Panc1 (cell line): ENCODE results near the gene CREB1. TPM values are rescaled to one million over a fixed set of nuclear protein-coding genes. Genes with fewer than 3 reads are reported as not detected.

Experiments
- ATAC-seq: fragments of 200-7000 bp; cut with Tn5 transposase; 2 replicates; pipeline ENCODE4 v1.9.1; 2020; ENCODE audit warnings: mild to moderate bottlenecking, moderate library complexity
- BruUV-seq: library from RNA; stranded (reverse); fragments of 400-500 nt; replicated peaks from 2 replicates; lab custom pipeline; 2021; lab: Mats Ljungman, UMichigan
- CTCF ChIA-PET: fragments of 300-600 bp; sonication (Branson Sonifier 250); formaldehyde crosslinking; loops from one replicate; lab custom pipeline; 2022; ENCODE audit warnings: antibody characterized with exemption; lab: Charles Lee
- POLR2A ChIA-PET: fragments of 300-600 bp; sonication (Branson Sonifier 250); formaldehyde crosslinking; loops from one replicate; lab custom pipeline; 2022; ENCODE audit warnings: antibody characterized with exemption; lab: Charles Lee
- DNase-seq: peaks from one replicate; pipeline ENCODE4 v3.0.0-alpha.2; 2010; ENCODE audit warnings: low read depth, low spot score
- H3K27ac ChIP-seq: 2 replicates; pipeline ENCODE4 v1.5.1; 2011; ENCODE audit warnings: mild to moderate bottlenecking, low read length, inconsistent platforms
- H3K27me3 ChIP-seq: fragments of 200-500 bp; sonication (Bioruptor generic); 2 replicates; pipeline ENCODE4 v1.6.0; 2014; ENCODE audit warnings: low read length, inconsistent platforms; ENCODE audit not compliant: control insufficient read depth, insufficient read depth
- H3K36me3 ChIP-seq: fragments of 200-500 bp; sonication (Bioruptor generic); 2 replicates; pipeline ENCODE4 v1.5.1; 2014; ENCODE audit warnings: inconsistent platforms, mild to moderate bottlenecking, low read length, moderate library complexity; ENCODE audit not compliant: control insufficient read depth, insufficient read depth
- H3K4me1 ChIP-seq: 2 replicates; pipeline ENCODE4 v1.5.1; 2011; ENCODE audit warnings: inconsistent platforms, mild to moderate bottlenecking, low read length, moderate library complexity; ENCODE audit not compliant: control insufficient read depth, insufficient read depth
- H3K4me3 ChIP-seq, 2 experiments: 2 replicates each; pipeline ENCODE4 v1.5.1; 2011 to 2012; ENCODE audit warnings: low read depth in 2 of 2, low read length in 2 of 2, mild to moderate bottlenecking in 2 of 2, inconsistent platforms in 1 of 2, moderate library complexity in 1 of 2
- H3K9me3 ChIP-seq: fragments of 200-500 bp; sonication (Bioruptor generic); 2 replicates; pipeline ENCODE4 v1.5.1; 2014; ENCODE audit warnings: low read depth, mild to moderate bottlenecking, inconsistent platforms, low read length, moderate library complexity; ENCODE audit not compliant: control insufficient read depth, insufficient read depth
- POLR2AphosphoS5 ChIP-seq: IDR thresholded peaks from 2 replicates; pipeline ENCODE4 v1.6.1; 2012; ENCODE audit warnings: mild to moderate bottlenecking, low read depth, low read length, moderate library complexity
- SIN3A ChIP-seq: IDR thresholded peaks from 2 replicates; pipeline ENCODE4 v1.6.1; 2012; ENCODE audit warnings: low read depth, mild to moderate bottlenecking, low read length, moderate library complexity, borderline replicate concordance; ENCODE audit not compliant: insufficient read depth
- TCF7L2 ChIP-seq: IDR thresholded peaks from 2 replicates; pipeline ENCODE4 v1.6.1; 2011; ENCODE audit warnings: mild to moderate bottlenecking, low read depth, low read length, inconsistent platforms
- in situ Hi-C: cut with HindIII; loops from 2 replicates; pipeline ENCODE4 v1.10.0; 2016; ENCODE audit warnings: low sequenced_read_pairs, low pct_unique_long_range_greater_than_20kb
- intact Hi-C: fragments of 100-400 bp; cut with micrococcal nuclease; formaldehyde crosslinking; loops from one replicate; pipeline ENCODE4 v1.10.0; 2022; ENCODE audit not compliant: unreplicated experiment
- total RNA-seq: library from RNA; stranded (reverse); gene quantifications from one replicate; pipeline ENCODE4 v1.2.1, GENCODE V29; 2021; ENCODE audit not compliant: unreplicated experiment
- TF ChIP-seq, protein P1 (sequence below), 2 experiments: IDR thresholded peaks; 2 replicates each; pipeline ENCODE4 v1.6.1; 2011 to 2012; ENCODE audit warnings: low read depth in 2 of 2, control low read depth in 1 of 2, low read length in 1 of 2, mild to moderate bottlenecking in 1 of 2, moderate library complexity in 1 of 2; ENCODE audit not compliant: insufficient read depth in 1 of 2
- TF ChIP-seq, protein P2 (sequence below): fragments of 450-650 bp; IDR thresholded peaks from 2 replicates; pipeline ENCODE4 v1.5.1; 2017; ENCODE audit warnings: mild to moderate bottlenecking

CREB1 gene
- total RNA-seq, 1 experiment from 2014 or later = 31.1 TPM

DNA sequence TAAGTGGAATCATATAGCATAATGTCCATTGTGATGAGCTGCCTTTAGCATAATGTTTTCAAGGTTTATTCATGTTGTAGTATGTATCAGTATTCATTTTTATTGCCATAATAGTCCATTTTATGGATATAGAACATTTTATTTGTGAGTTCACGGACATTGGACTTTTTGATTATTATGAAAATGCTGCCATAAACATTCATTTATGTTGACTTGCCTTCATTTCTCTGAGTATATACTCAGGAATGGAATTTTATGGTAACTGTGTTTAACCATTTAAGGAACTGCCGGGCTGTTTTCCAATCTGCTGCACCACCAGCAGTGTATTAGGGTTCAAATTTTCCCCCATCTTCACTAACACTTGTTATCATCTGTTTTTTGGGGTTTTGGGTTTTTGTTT is 12.2 kb downstream of the CREB1 start:
- DNase-seq = no peak

DNA sequence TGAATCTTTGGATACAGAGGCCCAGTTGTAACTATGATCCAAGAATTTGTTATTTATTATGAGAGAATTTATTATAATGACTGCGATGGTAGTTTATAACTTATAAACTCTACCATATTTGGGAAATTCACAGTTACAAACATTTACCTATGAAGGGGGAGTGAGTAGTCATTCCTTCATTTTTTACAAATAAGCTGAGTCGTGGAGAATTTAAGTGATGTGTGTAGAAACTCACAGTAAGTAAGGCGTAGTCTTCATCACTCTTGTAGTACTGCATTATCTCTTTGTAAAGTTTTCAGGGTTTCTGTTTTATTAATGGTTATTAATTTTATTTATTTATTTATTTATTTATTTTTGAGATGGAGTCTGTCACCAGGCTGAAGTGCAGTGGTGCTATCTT is 13.5 kb downstream of the CREB1 start:
- H3K27ac ChIP-seq = no peak overlapping the region
- TF ChIP-seq, protein P1, sequence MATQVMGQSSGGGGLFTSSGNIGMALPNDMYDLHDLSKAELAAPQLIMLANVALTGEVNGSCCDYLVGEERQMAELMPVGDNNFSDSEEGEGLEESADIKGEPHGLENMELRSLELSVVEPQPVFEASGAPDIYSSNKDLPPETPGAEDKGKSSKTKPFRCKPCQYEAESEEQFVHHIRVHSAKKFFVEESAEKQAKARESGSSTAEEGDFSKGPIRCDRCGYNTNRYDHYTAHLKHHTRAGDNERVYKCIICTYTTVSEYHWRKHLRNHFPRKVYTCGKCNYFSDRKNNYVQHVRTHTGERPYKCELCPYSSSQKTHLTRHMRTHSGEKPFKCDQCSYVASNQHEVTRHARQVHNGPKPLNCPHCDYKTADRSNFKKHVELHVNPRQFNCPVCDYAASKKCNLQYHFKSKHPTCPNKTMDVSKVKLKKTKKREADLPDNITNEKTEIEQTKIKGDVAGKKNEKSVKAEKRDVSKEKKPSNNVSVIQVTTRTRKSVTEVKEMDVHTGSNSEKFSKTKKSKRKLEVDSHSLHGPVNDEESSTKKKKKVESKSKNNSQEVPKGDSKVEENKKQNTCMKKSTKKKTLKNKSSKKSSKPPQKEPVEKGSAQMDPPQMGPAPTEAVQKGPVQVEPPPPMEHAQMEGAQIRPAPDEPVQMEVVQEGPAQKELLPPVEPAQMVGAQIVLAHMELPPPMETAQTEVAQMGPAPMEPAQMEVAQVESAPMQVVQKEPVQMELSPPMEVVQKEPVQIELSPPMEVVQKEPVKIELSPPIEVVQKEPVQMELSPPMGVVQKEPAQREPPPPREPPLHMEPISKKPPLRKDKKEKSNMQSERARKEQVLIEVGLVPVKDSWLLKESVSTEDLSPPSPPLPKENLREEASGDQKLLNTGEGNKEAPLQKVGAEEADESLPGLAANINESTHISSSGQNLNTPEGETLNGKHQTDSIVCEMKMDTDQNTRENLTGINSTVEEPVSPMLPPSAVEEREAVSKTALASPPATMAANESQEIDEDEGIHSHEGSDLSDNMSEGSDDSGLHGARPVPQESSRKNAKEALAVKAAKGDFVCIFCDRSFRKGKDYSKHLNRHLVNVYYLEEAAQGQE (IDR thresholded peaks at IDR 0.05; ENCODE audit: insufficient read depth in 1 of 2, low read depth in 2 of 2, low read length in 1 of 2) = no peak
- TF ChIP-seq POLR2AphosphoS5 (no peak), SIN3A (no peak), TCF7L2 (no peak)
- TF ChIP-seq, protein P2, sequence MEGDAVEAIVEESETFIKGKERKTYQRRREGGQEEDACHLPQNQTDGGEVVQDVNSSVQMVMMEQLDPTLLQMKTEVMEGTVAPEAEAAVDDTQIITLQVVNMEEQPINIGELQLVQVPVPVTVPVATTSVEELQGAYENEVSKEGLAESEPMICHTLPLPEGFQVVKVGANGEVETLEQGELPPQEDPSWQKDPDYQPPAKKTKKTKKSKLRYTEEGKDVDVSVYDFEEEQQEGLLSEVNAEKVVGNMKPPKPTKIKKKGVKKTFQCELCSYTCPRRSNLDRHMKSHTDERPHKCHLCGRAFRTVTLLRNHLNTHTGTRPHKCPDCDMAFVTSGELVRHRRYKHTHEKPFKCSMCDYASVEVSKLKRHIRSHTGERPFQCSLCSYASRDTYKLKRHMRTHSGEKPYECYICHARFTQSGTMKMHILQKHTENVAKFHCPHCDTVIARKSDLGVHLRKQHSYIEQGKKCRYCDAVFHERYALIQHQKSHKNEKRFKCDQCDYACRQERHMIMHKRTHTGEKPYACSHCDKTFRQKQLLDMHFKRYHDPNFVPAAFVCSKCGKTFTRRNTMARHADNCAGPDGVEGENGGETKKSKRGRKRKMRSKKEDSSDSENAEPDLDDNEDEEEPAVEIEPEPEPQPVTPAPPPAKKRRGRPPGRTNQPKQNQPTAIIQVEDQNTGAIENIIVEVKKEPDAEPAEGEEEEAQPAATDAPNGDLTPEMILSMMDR = no peak
- ChIA-PET CTCF (no interaction called here), POLR2A (no interaction called here)
- no peaks in the 10 kb centered on the region for H3K36me3 ChIP-seq
- intact Hi-C loops = no loop called here
- H3K4me1 ChIP-seq = no peaks in the 10 kb centered on the region
- H3K4me3 ChIP-seq = no peak overlapping the region
- no TSS peak for BruUV-seq
- H3K27me3 ChIP-seq = no peaks in the 10 kb centered on the region
- in situ Hi-C loops = no loop called here
- ATAC-seq (no peak), DNase-seq (no peak)
- no peaks in the 10 kb centered on the region for H3K9me3 ChIP-seq

More for the DNA sequence above, 12.2 kb downstream of the CREB1 start:
- CTCF ChIA-PET = no interaction called here
- Histone ChIP-seq H3K27ac (no peak overlapping the region), H3K9me3 (no peaks in the 10 kb centered on the region), H3K27me3 (no peaks in the 10 kb centered on the region), H3K4me1 (no peaks in the 10 kb centered on the region), H3K4me3 (no peak overlapping the region), H3K36me3 (no peaks in the 10 kb centered on the region)
- no peak for ATAC-seq
- POLR2A ChIA-PET = no interaction called here
- TF ChIP-seq, protein P1 (IDR thresholded peaks at IDR 0.05; ENCODE audit: insufficient read depth in 1 of 2, low read depth in 2 of 2, low read length in 1 of 2) = no peak
- TF ChIP-seq SIN3A (no peak), POLR2AphosphoS5 (no peak), TCF7L2 (no peak)
- TF ChIP-seq, protein P2 = no peak
- BruUV-seq = no TSS peak
- in situ Hi-C loops = no loop called here
- intact Hi-C loops = no loop called here
